Gastrocnemius medialis (tissue), 4 donors: ENCODE results near the gene BAMBI. TPM values are rescaled to one million over a fixed set of nuclear protein-coding genes. Genes with fewer than 3 reads are reported as not detected.

Source experiments
- ATAC-seq, 2 donors: fragments of 150-250 bp; one replicate each; pipeline ENCODE4 v1.9.1; 2016
- DNase-seq, 2 donors: peaks; one replicate each; pipeline ENCODE4 v3.0.0-alpha.2; 2019
- H3K27ac ChIP-seq, 4 donors: fragments of 200-600 bp; sonication (generic); 1 replicate in 1 of 4; 2 replicates in 3 of 4; pipeline ENCODE4 v1.5.1; 2016 to 2018; ENCODE audit warnings: mild to moderate bottlenecking in 2 of 4, moderate library complexity in 1 of 4
- H3K27me3 ChIP-seq, 3 donors: fragments of 200-600 bp; sonication (generic) in 2 of 3; 1 replicate in 1 of 3; 2 replicates in 2 of 3; pipeline versions ENCODE4 v1.5.1 to v1.6.0; 2016 to 2019; ENCODE audit warnings: mild to moderate bottlenecking in 1 of 3, moderate library complexity in 1 of 3
- H3K36me3 ChIP-seq, 2 donors: fragments of 200-600 bp; sonication (generic) in 1 of 2; one replicate each; pipeline ENCODE4 v1.5.1; 2017 to 2018
- H3K4me1 ChIP-seq, 2 donors: fragments of 200-600 bp; sonication (generic) in 1 of 2; one replicate each; pipeline ENCODE4 v1.5.1; 2016 to 2017; ENCODE audit warnings: mild to moderate bottlenecking in 2 of 2
- H3K4me3 ChIP-seq, 4 donors: fragments of 200-600 bp; sonication (generic) in 3 of 4; 1 replicate in 1 of 4; 2 replicates in 3 of 4; pipeline ENCODE4 v1.5.1; 2016 to 2019; ENCODE audit warnings: mild to moderate bottlenecking in 2 of 4
- H3K9me3 ChIP-seq, 3 donors: fragments of 200-600 bp; sonication (generic) in 2 of 3; 1 replicate in 1 of 3; 2 replicates in 2 of 3; pipeline ENCODE4 v1.5.1; 2016 to 2019
- CTCF ChIP-seq, 5 experiments: fragments of 450-650 bp in 3 of 5; fragments of 200-600 bp in 2 of 5; sonication (generic) in 2 of 5; IDR thresholded peaks in 4 of 5; conservative IDR thresholded peaks in 1 of 5; 1 replicate in 4 of 5; 2 replicates in 1 of 5; pipeline ENCODE4 v1.5.1; 2016 to 2019; ENCODE audit warnings: antibody characterized with exemption in 5 of 5, mild to moderate bottlenecking in 3 of 5, moderate library complexity in 3 of 5
- POLR2A ChIP-seq, 2 donors: fragments of 450-650 bp; IDR thresholded peaks; one replicate each; pipeline ENCODE4 v1.6.1; 2017; ENCODE audit warnings: antibody characterized with exemption in 2 of 2, mild to moderate bottlenecking in 2 of 2, moderate library complexity in 2 of 2
- in situ Hi-C, 4 donors: fragments of 200-750 bp; cut with MboI; loops; one replicate each; pipeline versions ENCODE4 v1.15.0 to v1.8.0; 2017; ENCODE audit warnings: low sequenced_read_pairs in 4 of 4
- intact Hi-C: fragments of 100-400 bp; cut with DNase I; formaldehyde crosslinking; loops from one replicate; pipeline ENCODE4 v1.15.1; 2023; ENCODE audit warnings: low total_unique reads
- total RNA-seq, 4 donors: library from RNA; depleted of rRNA; stranded (reverse); fragments of >200 nt; gene quantifications; one replicate each; pipeline versions ENCODE4 v1.1.0 to v1.2.3, GENCODE V29; 2016

BAMBI gene
- total RNA-seq, 4 donors from 2014 or later, result 0.31 to 1.8 (median 0.82) TPM; not detected in 1

- intact Hi-C loops (no loop called here), in situ Hi-C loops (no loop called here)
- no peak overlapping the region for H3K27ac ChIP-seq
- no peaks in the 10 kb centered on the region for H3K27me3 ChIP-seq
- no peak overlapping the region for H3K4me3 ChIP-seq
- TF ChIP-seq POLR2A (IDR thresholded peaks at IDR 0.05) (no peak), CTCF (IDR thresholded peaks at IDR 0.05 in 4 of 5, conservative IDR thresholded peaks at IDR 0.05 in 1 of 5) (no peak)
- no peaks in the 10 kb centered on the region for H3K9me3 ChIP-seq
- no peak for DNase-seq
- ATAC-seq, result no peak
- no peaks in the 10 kb centered on the region for H3K36me3 ChIP-seq
- no peaks in the 10 kb centered on the region for H3K4me1 ChIP-seq
Measured at GRCh38 chr10:28714401-28715053, 37.2 kb downstream of the BAMBI start.

- no peaks in the 10 kb centered on the region for H3K36me3 ChIP-seq
- TF ChIP-seq CTCF (IDR thresholded peaks at IDR 0.05 in 4 of 5, conservative IDR thresholded peaks at IDR 0.05 in 1 of 5) (no peak), POLR2A (IDR thresholded peaks at IDR 0.05) (no peak)
- in situ Hi-C loops (no loop called here), intact Hi-C loops (no loop called here)
- no peaks in the 10 kb centered on the region for H3K27me3 ChIP-seq
- H3K4me3 ChIP-seq, result no peak overlapping the region
- H3K4me1 ChIP-seq, result no peaks in the 10 kb centered on the region
- no peaks in the 10 kb centered on the region for H3K9me3 ChIP-seq
- ATAC-seq (no peak), DNase-seq (no peak)
- H3K27ac ChIP-seq, result no peak overlapping the region
Measured at GRCh38 chr10:28715246-28715645, 37.9 kb downstream of the BAMBI start.

GRCh38 chr10:28715757-28716156 is 38.4 kb downstream of the BAMBI start:
- in situ Hi-C loops, result no loop called here
- ATAC-seq (no peak), DNase-seq (no peak)
- no peaks in the 10 kb centered on the region for H3K27me3 ChIP-seq
- H3K36me3 ChIP-seq, result no peaks in the 10 kb centered on the region
- no peaks in the 10 kb centered on the region for H3K4me1 ChIP-seq
- H3K4me3 ChIP-seq, result no peak overlapping the region
- TF ChIP-seq CTCF (IDR thresholded peaks at IDR 0.05 in 4 of 5, conservative IDR thresholded peaks at IDR 0.05 in 1 of 5) (no peak), POLR2A (IDR thresholded peaks at IDR 0.05) (no peak)
- no peaks in the 10 kb centered on the region for H3K9me3 ChIP-seq
- intact Hi-C loops, result no loop called here
- no peak overlapping the region for H3K27ac ChIP-seq

- H3K4me3 ChIP-seq, result no peak overlapping the region
- H3K27ac ChIP-seq, result no peak overlapping the region
- TF ChIP-seq POLR2A (IDR thresholded peaks at IDR 0.05) (no peak), CTCF (IDR thresholded peaks at IDR 0.05 in 4 of 5, conservative IDR thresholded peaks at IDR 0.05 in 1 of 5) (no peak)
- in situ Hi-C loops (no loop called here), intact Hi-C loops (no loop called here)
- H3K27me3 ChIP-seq, result no peaks in the 10 kb centered on the region
- no peaks in the 10 kb centered on the region for H3K36me3 ChIP-seq
- ATAC-seq (no peak), DNase-seq (no peak)
- no peaks in the 10 kb centered on the region for H3K9me3 ChIP-seq
- peaks cover 0 to 1% of the 10 kb centered on the region in 2 donors for H3K4me1 ChIP-seq
Measured at GRCh38 chr10:28716748-28717147, 39.4 kb downstream of the BAMBI start.
